PFSK-1 (cell line): ENCODE measurements around the gene RSU1.

Source experiments
- FOXP2 ChIP-seq: optimal IDR thresholded peaks from 2 replicates; pipeline ENCODE3; 2011; ENCODE audit warnings: borderline replicate concordance, control low read depth, inconsistent platforms; ENCODE audit not compliant: insufficient read depth; ENCODE audit errors: extremely low read length, extremely low read depth
- POLR2AphosphoS5 ChIP-seq: IDR thresholded peaks from 2 replicates; pipeline ENCODE4 v1.6.1; 2012; ENCODE audit warnings: low read depth, mild to moderate bottlenecking, control low read depth, low read length, moderate library complexity
- SIN3A ChIP-seq: IDR thresholded peaks from 2 replicates; pipeline ENCODE4 v1.6.1; 2012; ENCODE audit warnings: mild to moderate bottlenecking, low read length, moderate library complexity, borderline replicate concordance; ENCODE audit not compliant: insufficient read depth
- TAF1 ChIP-seq: IDR thresholded peaks from 2 replicates; pipeline ENCODE4 v1.6.1; 2012; ENCODE audit warnings: low read length, control low read depth, borderline replicate concordance; ENCODE audit not compliant: insufficient read depth
- TF ChIP-seq, protein P1 (sequence below), 2 experiments: IDR thresholded peaks; 2 replicates each; pipeline versions ENCODE4 v1.6.1 to v1.8.0; 2011 to 2012; ENCODE audit warnings: low read depth in 2 of 2, low read length in 2 of 2, control low read depth in 1 of 2, inconsistent platforms in 1 of 2, mild to moderate bottlenecking in 1 of 2, moderate library complexity in 1 of 2; ENCODE audit not compliant: insufficient read depth in 1 of 2

Gene RSU1

DNA sequence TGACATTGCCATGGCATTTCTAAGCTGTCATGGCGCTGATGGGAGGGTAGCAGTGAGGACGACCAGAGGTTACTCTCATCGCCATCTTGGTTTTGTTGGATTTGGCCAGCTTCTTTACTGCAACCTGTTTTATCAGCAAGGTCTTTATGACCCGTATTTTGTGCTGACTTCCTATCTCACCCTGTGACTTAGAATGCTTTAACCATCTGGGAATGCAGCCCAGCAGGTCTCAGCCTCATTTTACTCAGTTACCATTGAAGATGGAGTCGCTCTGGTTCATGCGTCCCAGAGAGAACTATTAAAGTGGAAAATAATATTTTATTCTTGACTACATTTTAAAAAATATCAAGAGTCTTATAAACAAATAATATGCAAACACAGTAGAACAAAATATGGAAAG lies 131.7 kb downstream of the RSU1 start:
- no peak for TF ChIP-seq FOXP2
- TF ChIP-seq TAF1: no peak
- no peak for TF ChIP-seq POLR2AphosphoS5
- TF ChIP-seq, protein P1, sequence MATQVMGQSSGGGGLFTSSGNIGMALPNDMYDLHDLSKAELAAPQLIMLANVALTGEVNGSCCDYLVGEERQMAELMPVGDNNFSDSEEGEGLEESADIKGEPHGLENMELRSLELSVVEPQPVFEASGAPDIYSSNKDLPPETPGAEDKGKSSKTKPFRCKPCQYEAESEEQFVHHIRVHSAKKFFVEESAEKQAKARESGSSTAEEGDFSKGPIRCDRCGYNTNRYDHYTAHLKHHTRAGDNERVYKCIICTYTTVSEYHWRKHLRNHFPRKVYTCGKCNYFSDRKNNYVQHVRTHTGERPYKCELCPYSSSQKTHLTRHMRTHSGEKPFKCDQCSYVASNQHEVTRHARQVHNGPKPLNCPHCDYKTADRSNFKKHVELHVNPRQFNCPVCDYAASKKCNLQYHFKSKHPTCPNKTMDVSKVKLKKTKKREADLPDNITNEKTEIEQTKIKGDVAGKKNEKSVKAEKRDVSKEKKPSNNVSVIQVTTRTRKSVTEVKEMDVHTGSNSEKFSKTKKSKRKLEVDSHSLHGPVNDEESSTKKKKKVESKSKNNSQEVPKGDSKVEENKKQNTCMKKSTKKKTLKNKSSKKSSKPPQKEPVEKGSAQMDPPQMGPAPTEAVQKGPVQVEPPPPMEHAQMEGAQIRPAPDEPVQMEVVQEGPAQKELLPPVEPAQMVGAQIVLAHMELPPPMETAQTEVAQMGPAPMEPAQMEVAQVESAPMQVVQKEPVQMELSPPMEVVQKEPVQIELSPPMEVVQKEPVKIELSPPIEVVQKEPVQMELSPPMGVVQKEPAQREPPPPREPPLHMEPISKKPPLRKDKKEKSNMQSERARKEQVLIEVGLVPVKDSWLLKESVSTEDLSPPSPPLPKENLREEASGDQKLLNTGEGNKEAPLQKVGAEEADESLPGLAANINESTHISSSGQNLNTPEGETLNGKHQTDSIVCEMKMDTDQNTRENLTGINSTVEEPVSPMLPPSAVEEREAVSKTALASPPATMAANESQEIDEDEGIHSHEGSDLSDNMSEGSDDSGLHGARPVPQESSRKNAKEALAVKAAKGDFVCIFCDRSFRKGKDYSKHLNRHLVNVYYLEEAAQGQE (IDR thresholded peaks at IDR 0.05; ENCODE audit: insufficient read depth in 1 of 2, low read depth in 2 of 2, low read length in 2 of 2): no peak
- no peak for TF ChIP-seq SIN3A

DNA sequence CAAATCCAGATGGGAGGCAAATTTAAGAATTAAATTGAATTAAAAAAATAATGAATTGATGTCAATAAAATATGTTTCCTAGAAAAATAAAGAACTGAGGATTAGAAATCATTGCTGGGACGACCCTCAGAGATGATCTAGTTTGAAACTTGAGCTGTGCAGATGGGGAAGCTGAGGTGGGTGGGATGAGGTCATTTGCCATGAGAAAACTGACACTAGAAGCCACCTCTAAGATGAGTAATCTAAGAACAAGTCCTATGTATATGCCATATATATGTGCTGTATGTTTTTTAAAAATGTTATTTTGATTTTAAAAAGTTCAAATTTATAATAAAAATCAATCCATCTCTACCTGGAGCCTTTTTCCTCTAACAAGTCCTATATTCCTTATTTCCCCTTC lies 135.7 kb downstream of the RSU1 start:
- TF ChIP-seq FOXP2: no peak
- no peak for TF ChIP-seq POLR2AphosphoS5
- no peak for TF ChIP-seq TAF1
- TF ChIP-seq, protein P1 (IDR thresholded peaks at IDR 0.05; ENCODE audit: insufficient read depth in 1 of 2, low read depth in 2 of 2, low read length in 2 of 2): no peak
- TF ChIP-seq SIN3A: no peak

DNA sequence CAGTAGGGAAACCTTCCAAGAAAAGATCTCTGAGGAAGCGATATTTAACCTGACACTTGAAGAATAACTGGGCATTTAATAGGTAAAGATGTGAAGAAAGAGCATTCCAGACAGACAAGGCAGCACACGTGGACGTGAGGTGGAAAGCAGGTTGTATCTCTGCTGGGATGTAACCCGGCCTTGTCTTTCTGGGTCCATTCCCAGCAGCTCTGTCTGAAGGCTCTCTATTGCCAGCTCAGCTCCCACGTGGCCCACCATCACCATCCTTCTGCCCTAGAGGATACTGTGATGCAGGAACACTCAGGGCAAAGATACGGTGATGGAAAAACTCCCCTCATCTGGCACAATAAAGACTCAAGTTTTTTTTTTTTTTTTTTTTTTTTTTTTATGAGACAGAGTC lies 137.7 kb downstream of the RSU1 start:
- TF ChIP-seq FOXP2: no peak
- TF ChIP-seq SIN3A: no peak
- no peak for TF ChIP-seq POLR2AphosphoS5
- TF ChIP-seq, protein P1 (IDR thresholded peaks at IDR 0.05; ENCODE audit: insufficient read depth in 1 of 2, low read depth in 2 of 2, low read length in 2 of 2): no peak
- TF ChIP-seq TAF1: no peak

DNA sequence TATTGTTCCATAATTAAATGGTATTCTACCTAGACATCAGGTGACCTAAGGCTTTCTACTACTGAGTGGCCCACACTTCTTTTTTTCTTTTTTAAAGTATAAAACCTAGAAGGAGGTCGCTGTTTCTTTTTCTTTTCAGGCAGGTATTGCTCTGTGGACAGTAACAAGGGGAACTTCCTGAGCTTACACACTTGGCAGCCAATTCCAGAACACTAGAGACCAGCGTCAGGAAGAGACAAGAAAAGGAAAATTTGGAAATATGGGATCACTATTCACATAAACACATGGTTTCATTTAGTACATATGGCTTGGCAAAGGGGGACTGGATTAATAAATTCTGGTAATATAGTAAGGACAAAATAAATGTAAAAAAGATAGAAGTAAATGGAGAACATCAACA lies 141.9 kb downstream of the RSU1 start:
- TF ChIP-seq TAF1 (no peak), POLR2AphosphoS5 (no peak), FOXP2 (no peak), SIN3A (no peak)
- TF ChIP-seq, protein P1 (IDR thresholded peaks at IDR 0.05; ENCODE audit: insufficient read depth in 1 of 2, low read depth in 2 of 2, low read length in 2 of 2): no peak

DNA sequence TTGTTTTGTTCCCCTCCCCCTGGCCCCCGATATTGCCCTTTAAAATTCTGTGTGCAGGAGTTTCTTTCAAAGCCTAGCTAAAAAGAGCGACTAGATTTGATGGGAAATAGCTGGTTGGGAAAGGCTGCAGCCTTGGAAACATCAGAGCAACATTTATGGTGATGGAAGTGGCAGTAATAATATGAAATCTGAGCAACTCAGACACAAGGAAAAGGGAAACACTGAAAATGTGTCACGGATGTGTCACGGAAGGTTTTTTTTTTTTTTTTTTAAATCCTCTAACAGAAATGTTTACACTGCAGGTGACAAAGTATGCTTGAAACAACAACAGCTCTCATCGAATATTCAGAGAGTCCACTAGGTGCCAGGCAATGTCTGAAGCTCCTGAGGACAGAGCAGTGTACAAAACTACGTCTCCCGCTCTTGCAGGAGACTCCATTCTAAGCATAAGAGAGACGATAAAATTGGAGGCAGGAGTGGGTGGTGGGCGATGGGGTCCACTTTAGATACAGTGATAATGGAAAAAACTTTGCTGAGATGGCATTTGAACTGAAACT lies 143.0 kb downstream of the RSU1 start:
- no peak for TF ChIP-seq FOXP2
- TF ChIP-seq TAF1: no peak

DNA sequence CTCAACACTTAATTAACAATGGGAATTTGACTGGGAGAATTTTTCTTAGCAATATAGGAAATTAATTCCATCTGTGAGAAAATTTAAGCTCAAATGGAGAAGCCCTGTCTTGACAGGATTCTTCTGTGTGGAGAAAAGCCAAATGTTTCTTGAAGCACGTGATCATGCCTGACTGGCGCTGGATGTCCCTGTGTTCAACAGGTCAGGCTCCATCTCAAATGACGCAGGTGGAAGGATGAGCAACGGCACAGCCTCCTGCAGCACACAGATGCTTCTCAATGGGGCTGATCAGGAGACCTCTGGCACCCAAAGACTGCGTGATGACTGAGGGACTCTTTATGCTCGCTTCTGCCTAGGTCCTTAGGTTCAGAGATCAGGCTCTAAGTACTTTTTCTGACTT lies 143.8 kb downstream of the RSU1 start:
- TF ChIP-seq SIN3A: no peak
- TF ChIP-seq FOXP2: no peak
- no peak for TF ChIP-seq POLR2AphosphoS5
